HG03342 (cell line): ENCODE results near the gene SH2D4B.

Experiments
- ATAC-seq: cut with Tn5 transposase; IDR thresholded peaks from one replicate; pipeline ENCODE4 v1.9.1; 2021; ENCODE audit warnings: mild to moderate bottlenecking, moderate library complexity; ENCODE audit not compliant: unreplicated experiment

The SH2D4B gene

GRCh38 chr10:80622153-80622552, 84.5 kb downstream of the SH2D4B start:
- no peak for ATAC-seq

DNA sequence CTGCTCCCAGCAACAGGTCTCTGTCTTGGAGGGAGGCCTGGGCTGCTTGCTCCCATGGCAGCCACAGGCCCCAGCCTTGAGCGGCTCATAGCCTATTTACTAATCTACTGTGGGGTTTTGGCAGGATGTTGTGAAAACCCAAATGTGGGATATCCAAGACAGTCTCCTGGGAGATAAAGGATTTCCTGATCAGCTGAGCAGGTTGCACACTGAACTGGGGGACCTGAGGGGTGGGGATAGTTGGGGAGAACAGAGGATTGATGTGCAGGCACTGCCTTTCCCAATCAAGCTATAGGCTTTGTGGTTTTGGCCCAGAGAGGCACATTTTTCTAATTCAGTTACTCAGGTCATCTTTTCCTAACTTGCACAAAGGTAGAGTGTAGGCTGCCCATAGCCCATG, 92.6 kb downstream of the SH2D4B start:
- ATAC-seq = no peak

DNA sequence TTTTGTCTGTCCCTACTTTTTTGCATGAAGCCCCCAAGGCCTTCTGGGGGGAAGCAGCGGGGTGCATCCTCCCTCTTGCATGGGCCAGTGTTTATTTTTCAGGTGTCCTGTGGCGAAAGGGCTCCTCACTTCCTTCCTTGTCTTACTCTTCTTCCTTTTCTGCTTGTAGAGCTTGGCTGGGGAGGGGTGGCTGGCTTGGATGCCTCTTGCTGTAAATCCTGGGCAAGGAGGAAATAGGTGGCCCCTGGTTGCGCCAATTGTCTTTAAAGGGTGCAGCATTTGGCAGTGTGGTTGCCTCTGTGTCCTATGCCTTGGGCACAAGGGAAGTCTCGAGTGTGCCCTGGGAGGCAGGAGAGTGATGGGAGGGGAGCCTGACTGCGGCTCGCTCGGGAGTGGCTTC, 95.0 kb downstream of the SH2D4B start:
- ATAC-seq = no peak

DNA sequence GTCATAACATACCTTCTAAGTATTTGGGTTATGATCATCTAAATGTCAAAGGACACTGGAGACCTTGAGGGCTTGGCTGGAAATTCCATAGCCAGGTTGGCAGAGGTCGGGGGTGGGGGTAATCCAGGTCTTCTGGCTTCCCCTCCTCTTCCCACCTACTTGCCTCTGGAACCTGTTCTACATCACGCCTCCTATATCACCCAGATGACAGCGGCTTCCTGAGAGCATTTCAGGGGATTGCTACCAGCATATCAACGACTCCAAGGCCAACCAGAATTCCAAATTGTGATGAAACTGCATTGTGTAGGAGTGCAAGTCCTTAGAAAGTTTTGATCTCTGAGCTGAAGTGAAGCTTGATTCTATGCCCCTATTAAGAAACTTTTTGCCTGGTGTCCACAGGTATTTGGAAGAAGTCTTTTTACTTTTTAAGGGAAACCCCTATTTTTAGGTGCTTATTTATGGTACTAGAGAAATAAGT, 95.7 kb downstream of the SH2D4B start:
- ATAC-seq = no peak

GRCh38 chr10:80633910-80634309, 96.2 kb downstream of the SH2D4B start:
- no peak for ATAC-seq

DNA sequence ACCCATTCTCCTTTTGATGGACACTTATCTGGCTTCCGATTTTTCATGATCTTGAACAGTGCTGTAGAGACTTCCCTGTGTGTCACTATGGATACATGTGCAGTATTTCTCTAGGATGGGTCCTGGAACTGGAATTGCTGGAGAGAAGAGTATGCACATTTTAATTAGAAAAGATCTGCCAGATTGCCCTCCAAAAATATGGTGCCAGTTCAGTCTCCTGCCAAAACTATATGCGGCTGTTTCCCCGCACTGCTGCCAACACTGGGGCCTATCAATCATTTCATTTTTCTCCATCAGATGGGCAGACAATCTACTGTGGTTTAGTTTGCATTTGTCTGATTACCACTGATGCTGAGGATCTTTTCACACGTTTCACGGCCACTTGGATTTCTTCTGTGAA, 105.0 kb downstream of the SH2D4B start:
- ATAC-seq = no peak

DNA sequence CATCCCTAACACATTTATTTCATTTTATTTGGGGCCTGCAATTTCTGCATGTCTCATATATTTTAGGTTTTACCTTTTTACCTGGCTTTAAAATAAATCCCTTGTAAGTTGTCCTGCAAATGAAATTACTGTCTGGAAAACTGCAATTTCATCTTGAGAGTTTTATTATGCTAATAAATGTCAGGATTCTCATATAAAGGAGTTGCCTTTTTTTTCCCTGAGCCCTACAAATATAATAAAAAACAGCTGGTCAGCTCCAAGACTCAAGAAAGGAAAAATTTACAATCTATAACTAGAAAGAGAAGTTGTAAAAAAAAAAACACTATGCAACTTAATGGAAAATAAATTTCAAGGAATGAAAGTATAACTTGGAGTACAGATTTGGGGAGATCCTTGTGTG, 108.7 kb downstream of the SH2D4B start:
- no peak for ATAC-seq

DNA sequence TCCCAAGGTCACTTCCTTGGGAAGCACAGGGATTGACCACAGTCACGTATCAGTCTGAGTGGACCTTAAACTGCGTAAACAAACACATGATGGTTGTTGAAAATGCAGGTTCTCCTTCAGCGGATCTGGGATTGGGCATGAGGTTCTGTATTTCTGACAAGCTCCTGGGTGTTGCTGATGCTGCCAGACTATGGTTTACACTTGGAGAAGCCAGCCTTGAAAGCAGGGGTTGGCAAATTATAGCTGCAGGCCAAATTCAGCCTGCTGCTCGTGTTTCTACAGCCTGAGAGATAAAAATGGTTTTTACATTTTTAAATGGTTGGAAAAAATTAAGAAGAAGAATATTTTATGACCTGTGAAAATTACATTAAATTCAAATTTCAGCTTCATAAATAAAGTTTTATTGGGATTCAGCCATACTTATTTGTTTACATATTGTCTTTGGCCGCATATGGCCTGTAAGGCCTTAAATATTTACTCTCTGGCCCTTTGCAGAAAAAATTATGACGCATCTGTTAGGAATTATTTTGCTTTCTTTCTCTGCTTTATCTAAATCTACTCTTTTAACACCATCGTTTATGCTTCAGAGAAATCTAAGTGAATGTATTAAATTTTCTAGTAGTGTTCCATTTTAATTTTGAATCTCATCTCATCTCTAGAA, 109.6 kb downstream of the SH2D4B start:
- ATAC-seq = no peak

GRCh38 chr10:80648106-80648505, 110.4 kb downstream of the SH2D4B start:
- ATAC-seq = no peak

DNA sequence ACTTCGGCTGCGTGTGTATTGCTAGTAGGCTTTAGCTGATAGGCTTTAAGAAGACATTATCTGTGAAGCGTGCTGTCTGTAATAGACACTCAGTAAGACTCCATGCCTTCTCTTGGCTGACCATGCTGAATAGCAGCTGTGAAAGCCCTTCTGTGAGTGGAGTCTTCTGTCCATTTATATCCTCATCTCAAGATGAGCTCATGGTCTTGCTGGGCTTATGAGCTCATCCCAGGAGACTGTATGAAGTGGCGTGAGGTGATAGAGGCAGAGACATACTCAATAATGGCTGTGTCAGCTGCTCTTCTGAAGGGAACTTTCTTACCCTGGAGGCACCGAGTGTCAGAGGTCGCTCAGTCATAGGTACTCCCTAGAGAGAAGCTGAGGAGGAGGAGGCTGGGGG, 111.5 kb downstream of the SH2D4B start:
- no peak for ATAC-seq

- ATAC-seq = no peak
Measured at GRCh38 chr10:80655898-80656297, 118.2 kb downstream of the SH2D4B start.

DNA sequence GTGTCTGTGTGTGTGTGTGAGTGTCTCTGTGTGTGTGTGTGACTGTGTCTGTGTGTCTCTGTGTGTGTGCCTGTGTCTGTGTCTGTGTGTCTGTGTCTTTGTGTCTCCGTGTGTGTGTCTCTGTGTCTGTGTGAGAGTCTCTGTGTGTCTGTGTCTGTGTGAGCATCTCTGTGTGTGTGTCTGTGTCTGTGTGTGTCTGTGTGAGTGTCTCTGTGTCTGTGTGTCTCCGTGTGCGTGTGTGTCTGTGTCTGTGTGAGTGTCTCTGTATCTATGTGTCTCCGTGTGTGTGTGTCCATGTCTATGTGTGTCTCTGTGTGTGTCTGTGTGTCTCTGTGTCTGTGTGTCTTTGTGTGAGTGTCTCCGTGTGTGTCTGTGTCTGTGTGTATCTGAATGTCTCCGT, 120.4 kb downstream of the SH2D4B start:
- ATAC-seq = no peak

GRCh38 chr10:80659289-80659688, 121.6 kb downstream of the SH2D4B start:
- ATAC-seq = no peak

- ATAC-seq = no peak
Measured at GRCh38 chr10:80660266-80660665, 122.6 kb downstream of the SH2D4B start.

DNA sequence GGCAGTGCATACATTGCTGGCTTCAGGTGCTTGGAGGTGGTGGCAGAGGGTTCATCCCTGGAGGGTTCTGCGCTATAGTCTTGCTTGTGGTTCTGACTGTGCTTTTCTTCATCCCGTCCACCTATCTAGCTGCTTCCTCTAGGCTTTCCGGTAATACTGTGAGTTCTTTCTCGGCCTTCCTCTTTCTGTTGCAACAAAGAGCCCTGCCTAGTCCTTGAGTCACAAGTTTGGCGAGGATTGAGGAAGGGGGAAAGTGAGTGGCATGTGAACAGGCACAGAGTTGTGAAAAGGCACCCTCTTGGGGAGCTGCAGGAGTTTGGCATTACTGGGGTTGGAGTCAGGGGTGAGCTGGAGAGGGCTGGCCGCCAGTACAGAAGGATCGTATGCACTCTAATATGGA, 123.0 kb downstream of the SH2D4B start:
- ATAC-seq = no peak

DNA sequence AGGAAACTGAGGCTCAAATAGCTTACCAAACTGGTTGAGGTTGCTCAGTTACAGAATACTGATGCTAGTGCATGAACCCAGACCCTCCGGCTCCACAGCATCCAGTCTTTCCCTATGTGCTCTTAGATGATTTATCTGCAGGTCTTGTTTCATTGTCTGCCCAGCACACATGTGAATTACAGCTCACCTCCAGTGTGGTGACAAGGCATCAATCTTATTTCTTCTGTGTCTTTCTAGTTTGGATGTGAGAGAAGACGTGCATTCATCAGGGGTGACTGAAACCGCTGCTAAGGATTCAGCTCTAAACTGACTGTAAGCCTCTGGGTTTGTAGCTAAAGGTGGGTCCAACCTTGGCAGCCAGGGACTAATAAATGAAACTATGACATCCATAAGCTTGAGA, 123.8 kb downstream of the SH2D4B start:
- ATAC-seq = no peak

DNA sequence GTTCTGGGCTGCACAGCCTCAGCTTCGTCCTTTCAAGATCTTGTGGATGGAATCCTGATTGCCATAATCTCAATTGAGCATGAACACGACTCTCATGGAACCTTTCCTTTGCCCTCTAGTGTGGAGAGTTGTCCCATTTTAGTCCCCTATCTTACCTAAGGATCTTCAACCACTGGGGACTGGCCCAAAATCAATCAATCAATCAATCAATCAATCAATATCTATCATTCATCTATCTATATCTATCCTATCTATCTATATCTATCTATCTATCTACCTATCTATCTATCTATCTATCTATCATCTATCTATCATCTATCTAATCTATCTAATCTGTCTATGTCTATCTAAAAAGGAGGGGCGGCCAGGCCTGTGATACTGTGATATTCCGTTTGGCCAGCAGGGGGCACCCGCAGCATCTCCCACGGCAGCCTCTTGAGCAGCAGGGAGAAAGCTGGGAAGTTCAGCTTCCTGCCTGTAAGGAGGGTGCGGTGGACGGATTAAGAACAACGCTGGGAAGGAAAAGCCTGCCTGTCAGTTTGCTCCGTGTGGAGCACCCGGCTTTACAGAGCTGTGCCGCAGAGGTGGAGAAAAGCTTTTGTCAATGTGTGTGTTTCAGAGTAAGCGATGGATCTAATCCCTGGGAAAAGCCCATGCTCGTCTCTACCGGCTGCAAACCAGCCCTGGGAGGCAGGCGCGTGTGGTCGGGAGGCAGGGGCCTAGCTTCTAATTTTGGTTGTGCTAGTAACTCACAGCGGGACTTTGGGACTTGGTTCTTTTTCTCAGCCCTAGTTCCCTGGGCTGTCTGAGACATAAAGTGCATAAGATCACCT, 124.9 kb downstream of the SH2D4B start:
- peak; percentile 72 for ATAC-seq

DNA sequence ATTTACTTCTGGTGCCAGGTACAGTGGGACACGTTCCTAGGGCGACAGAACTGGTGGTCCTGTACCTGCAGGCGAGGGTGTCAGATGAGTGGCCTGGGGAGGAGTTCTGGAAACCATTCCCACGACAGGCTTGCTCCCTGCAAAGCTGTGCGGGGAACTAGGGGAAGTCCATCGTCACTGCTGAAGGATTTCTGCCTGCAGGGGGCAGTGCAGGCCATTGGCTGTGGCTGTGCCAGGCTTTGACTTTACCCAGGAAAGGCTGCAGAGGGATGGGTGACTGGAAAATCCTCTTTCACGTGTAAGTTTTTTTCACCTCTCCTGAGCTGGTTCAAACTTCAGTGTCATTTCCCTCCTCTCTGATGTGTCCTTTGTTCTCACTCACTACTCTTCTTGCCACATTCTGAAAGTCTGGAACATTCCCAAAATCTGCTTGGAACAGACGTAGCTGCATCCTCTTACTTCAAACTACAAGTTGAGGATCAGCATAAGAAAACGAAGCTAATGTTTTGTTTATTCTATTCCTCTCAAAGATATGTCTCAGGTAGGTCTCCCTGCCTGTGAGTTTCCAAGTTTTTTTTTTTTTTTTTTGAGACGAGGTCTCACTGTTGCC, 126.5 kb downstream of the SH2D4B start:
- ATAC-seq = peak; percentile 66

DNA sequence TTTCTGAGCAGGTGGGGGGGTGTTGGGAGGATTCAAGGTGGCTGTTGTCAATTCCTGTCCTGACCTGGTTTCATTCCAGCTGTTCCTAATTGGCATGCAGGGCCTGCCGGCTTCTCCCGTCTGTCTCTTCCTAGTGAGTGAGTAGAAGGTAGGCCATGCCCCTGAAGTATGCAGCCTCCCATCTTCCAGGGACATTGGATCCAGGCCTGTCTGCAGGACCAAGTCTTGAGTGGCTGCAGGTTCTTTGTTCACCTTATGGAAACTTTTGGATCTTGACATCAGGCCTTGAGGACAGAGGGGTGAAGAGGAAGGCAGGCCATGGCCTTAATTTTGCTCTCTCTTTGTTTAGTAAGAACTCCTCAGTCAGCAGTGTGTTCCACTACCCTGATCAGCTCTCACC, 131.8 kb downstream of the SH2D4B start:
- no peak for ATAC-seq

GRCh38 chr10:80670774-80671173, 133.1 kb downstream of the SH2D4B start:
- no peak for ATAC-seq

DNA sequence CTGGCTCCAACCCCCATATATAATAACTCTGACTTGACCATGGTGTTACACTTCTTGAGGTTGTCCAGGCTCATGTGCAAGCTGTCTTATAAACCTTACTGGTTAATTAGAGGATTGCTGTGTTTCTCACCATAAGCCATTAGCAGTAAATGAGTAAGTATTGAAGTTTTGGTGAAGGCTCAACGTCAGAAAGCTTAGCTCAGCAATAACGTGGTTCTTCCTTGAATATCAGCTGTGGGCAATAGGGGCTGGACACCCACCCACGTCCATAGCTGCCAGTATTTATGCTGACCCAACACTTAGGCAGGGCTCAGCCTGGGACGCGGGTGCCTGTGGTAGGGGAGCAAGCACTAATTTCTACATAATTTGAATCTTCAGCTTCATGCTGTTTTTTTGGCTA, 134.1 kb downstream of the SH2D4B start:
- ATAC-seq = no peak

DNA sequence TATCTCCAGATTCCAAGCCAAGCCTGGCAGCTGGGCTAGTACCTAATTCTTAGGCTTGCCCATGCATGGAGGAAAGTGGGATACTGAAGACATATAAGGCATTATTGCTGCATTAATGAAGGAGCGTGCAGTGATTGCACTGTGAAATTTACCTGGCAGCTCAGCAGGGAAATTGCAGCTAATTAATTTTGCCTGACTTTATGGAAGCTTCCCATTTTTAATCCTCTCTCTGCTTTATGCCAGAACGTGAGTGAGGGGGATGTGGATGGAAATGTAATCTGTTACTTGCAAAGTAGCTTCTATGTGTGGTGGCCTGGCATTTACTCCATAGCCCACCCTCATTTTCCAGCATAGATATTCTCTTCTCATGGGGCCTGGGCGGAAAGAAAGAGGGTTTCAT, 134.9 kb downstream of the SH2D4B start:
- no peak for ATAC-seq
